Neuronal stem cell (in vitro differentiated cells): ENCODE measurements around the gene SLC22A23.

Source experiments
- DNase-seq: peaks from one replicate; pipeline ENCODE4 v3.0.0-alpha.2; 2013; ENCODE audit warnings: low spot score
- H2AFZ ChIP-seq: one replicate; pipeline ENCODE4 v1.6.1; 2013; ENCODE audit warnings: mild to moderate bottlenecking, low read length, inconsistent platforms
- H2AK5ac ChIP-seq: 2 replicates; pipeline ENCODE4 v1.6.1; 2013; ENCODE audit warnings: low read depth, mild to moderate bottlenecking, inconsistent platforms, low read length, moderate library complexity, mixed read lengths
- H2BK120ac ChIP-seq: 2 replicates; pipeline ENCODE4 v1.6.1; 2013; ENCODE audit warnings: low read depth, mild to moderate bottlenecking, inconsistent platforms, low read length, moderate library complexity, mixed read lengths
- H2BK12ac ChIP-seq: one replicate; pipeline ENCODE4 v1.6.1; 2013; ENCODE audit warnings: low read length, inconsistent platforms
- H2BK15ac ChIP-seq: 2 replicates; pipeline ENCODE4 v1.6.1; 2013; ENCODE audit warnings: mild to moderate bottlenecking, low read length, inconsistent platforms, mixed read lengths
- H2BK5ac ChIP-seq: one replicate; pipeline ENCODE4 v1.6.1; 2013; ENCODE audit warnings: inconsistent platforms, mild to moderate bottlenecking, low read length, moderate library complexity
- H3K14ac ChIP-seq: one replicate; pipeline ENCODE4 v1.6.1; 2013; ENCODE audit warnings: low read length, inconsistent platforms
- H3K18ac ChIP-seq: 2 replicates; pipeline ENCODE4 v1.6.1; 2013; ENCODE audit warnings: low read length, inconsistent platforms
- H3K23ac ChIP-seq: 2 replicates; pipeline ENCODE4 v1.6.1; 2013; ENCODE audit warnings: low read depth, mild to moderate bottlenecking, mixed read lengths, low read length, inconsistent platforms; ENCODE audit not compliant: poor library complexity
- H3K27ac ChIP-seq: replicated peaks from 3 replicates; pipeline ENCODE4 v1.5.1; 2013; ENCODE audit warnings: low read length, inconsistent platforms
- H3K27me3 ChIP-seq, 3 experiments: 2 replicates each; pipeline ENCODE4 v1.6.1; 2013; ENCODE audit warnings: low read length in 3 of 3, mild to moderate bottlenecking in 2 of 3, inconsistent platforms in 1 of 3, low read depth in 1 of 3, mixed read lengths in 1 of 3, moderate library complexity in 1 of 3; ENCODE audit not compliant: control insufficient read depth in 3 of 3, insufficient read depth in 3 of 3
- H3K36me3 ChIP-seq, 2 donors: replicated peaks in 1 of 2; 2 replicates each; pipeline ENCODE4 v1.6.1; 2013; ENCODE audit warnings: low read length in 2 of 2; ENCODE audit not compliant: control insufficient read depth in 2 of 2, insufficient read depth in 2 of 2
- H3K4ac ChIP-seq: 2 replicates; pipeline ENCODE4 v1.6.1; 2013; ENCODE audit warnings: inconsistent platforms, mild to moderate bottlenecking, low read length, moderate library complexity
- H3K4me1 ChIP-seq, 2 donors: 1 replicate in 1 of 2; 2 replicates in 1 of 2; pipeline ENCODE4 v1.6.1; 2013; ENCODE audit warnings: low read length in 2 of 2, low read depth in 1 of 2; ENCODE audit not compliant: control insufficient read depth in 2 of 2, insufficient read depth in 1 of 2
- H3K4me2 ChIP-seq: one replicate; pipeline ENCODE4 v1.6.1; 2013; ENCODE audit warnings: mild to moderate bottlenecking, low read length, inconsistent platforms; ENCODE audit not compliant: insufficient read depth, poor library complexity, severe bottlenecking
- H3K4me3 ChIP-seq, 2 donors: 2 replicates each; pipeline ENCODE4 v1.5.1; 2013; ENCODE audit warnings: low read length in 2 of 2, mild to moderate bottlenecking in 2 of 2, inconsistent platforms in 1 of 2, moderate library complexity in 1 of 2
- H3K79me1 ChIP-seq: one replicate; pipeline ENCODE4 v1.6.1; 2013; ENCODE audit warnings: low read depth, mild to moderate bottlenecking, inconsistent platforms, low read length, moderate library complexity
- H3K9ac ChIP-seq: one replicate; pipeline ENCODE4 v1.6.1; 2013; ENCODE audit warnings: mild to moderate bottlenecking, low read depth, low read length, inconsistent platforms; ENCODE audit not compliant: poor library complexity
- H3K9me3 ChIP-seq, 2 donors: replicated peaks in 1 of 2; 2 replicates each; pipeline versions ENCODE3 to v1.6.1; 2013; ENCODE audit warnings: low read length in 2 of 2, mild to moderate bottlenecking in 2 of 2, inconsistent platforms in 1 of 2, low read depth in 1 of 2, mixed read lengths in 1 of 2, moderate library complexity in 1 of 2; ENCODE audit not compliant: control insufficient read depth in 2 of 2, insufficient read depth in 1 of 2
- H4K8ac ChIP-seq: one replicate; pipeline ENCODE4 v1.6.1; 2013; ENCODE audit warnings: low read depth, mild to moderate bottlenecking, inconsistent platforms, low read length, moderate library complexity
- H4K91ac ChIP-seq: one replicate; pipeline ENCODE4 v1.6.1; 2013; ENCODE audit warnings: low read length, low read depth, mild to moderate bottlenecking, inconsistent platforms; ENCODE audit not compliant: poor library complexity
- WGBS, 2 donors: extraction: QIAGEN DNeasy Blood & Tissue Kit; methylation state at CpG; one replicate each; pipeline ENCODE4 v1.1.7; 2013; ENCODE audit warnings: missing lambda C conversion rate in 2 of 2, mixed read lengths in 1 of 2; ENCODE audit not compliant: insufficient read length in 2 of 2, insufficient replicate concordance in 1 of 2; ENCODE audit errors: extremely low coverage in 2 of 2; 5-methylcytosine and 5-hydroxymethylcytosine counted together

The SLC22A23 gene

DNA sequence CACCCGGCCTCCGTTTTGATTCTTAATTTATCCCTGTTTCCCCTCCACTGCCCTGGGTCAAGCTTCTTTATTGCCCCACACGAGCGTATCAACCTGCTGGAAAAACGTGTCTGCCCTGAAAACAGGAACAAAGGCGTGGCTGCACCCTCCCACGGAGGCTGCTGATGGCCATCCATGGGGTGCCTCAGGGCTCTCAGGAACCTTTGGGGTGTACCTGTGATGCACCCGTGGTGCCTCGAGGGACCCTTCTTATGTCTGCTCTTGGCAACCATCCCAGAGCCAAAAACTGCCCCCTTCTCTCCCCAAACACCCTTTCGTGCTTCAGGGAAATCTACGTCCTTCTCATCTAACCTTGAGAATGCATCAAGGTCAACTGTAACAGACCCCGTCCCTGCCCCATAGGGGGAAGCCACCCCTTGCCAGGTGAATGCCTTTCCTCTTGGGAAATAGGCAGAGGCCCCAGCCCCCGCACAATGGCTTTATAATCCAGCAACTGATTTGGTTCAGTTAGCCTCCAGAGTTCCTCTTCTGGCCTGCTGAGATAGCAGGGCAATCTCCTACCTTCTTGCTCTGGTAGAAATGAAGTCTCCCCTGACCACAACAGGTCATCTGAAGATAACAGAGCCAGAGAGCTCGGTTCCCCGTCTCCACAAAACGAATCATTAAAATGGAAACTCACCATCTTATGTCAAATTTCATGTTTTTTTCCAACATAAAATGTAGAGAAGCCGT is 168.7 kb downstream of the SLC22A23 start:
- no peak overlapping the region for H3K9ac ChIP-seq
- no peak overlapping the region for H2BK120ac ChIP-seq
- no peak overlapping the region for H3K18ac ChIP-seq
- no peaks in the 10 kb centered on the region for H3K9me3 ChIP-seq
- H3K4me2 ChIP-seq: no peak overlapping the region
- no peak overlapping the region for H3K23ac ChIP-seq
- no peaks in the 10 kb centered on the region for H3K79me1 ChIP-seq
- no peak overlapping the region for H3K14ac ChIP-seq
- H3K4ac ChIP-seq: no peak overlapping the region
- no peak overlapping the region for H4K8ac ChIP-seq
- no CpG with 5 or more reads among the region's 17 CpGs for WGBS, 2 donors
- peaks cover 2 to 44% of the 10 kb centered on the region in 2 donors for H3K36me3 ChIP-seq
- H3K4me3 ChIP-seq: no peak overlapping the region
- no peak overlapping the region for H2AFZ ChIP-seq
- no peak overlapping the region for H2BK12ac ChIP-seq
- no peak for DNase-seq
- no peak overlapping the region for H2BK5ac ChIP-seq
- peaks cover 4% of the 10 kb centered on the region in 2 donors for H3K4me1 ChIP-seq
- no peak overlapping the region for H3K27ac ChIP-seq
- no peak overlapping the region for H2BK15ac ChIP-seq
- no peaks in the 10 kb centered on the region for H3K27me3 ChIP-seq
- H4K91ac ChIP-seq: no peak overlapping the region
- no peak overlapping the region for H2AK5ac ChIP-seq

- no peak overlapping the region for H2BK12ac ChIP-seq
- peak overlapping the region; percentile 53 for H3K9ac ChIP-seq
- no peak overlapping the region for H3K23ac ChIP-seq
- H3K9me3 ChIP-seq: no peaks in the 10 kb centered on the region
- peaks cover 4 to 51% of the 10 kb centered on the region in 2 donors for H3K36me3 ChIP-seq
- H3K4me1 ChIP-seq: peaks cover 5 to 10% of the 10 kb centered on the region in 2 donors
- H3K14ac ChIP-seq: no peak overlapping the region
- H3K4me3 ChIP-seq: no peak overlapping the region
- H4K8ac ChIP-seq: no peak overlapping the region
- H2AK5ac ChIP-seq: no peak overlapping the region
- no CpG with 5 or more reads among the region's 9 CpGs for WGBS, 2 donors
- no peak overlapping the region for H2BK15ac ChIP-seq
- no peak for DNase-seq
- no peak overlapping the region for H4K91ac ChIP-seq
- H3K27ac ChIP-seq: no peak overlapping the region
- no peaks in the 10 kb centered on the region for H3K27me3 ChIP-seq
- no peak overlapping the region for H2BK120ac ChIP-seq
- H2AFZ ChIP-seq: no peak overlapping the region
- H3K4me2 ChIP-seq: no peak overlapping the region
- H3K18ac ChIP-seq: no peak overlapping the region
- H2BK5ac ChIP-seq: no peak overlapping the region
- H3K4ac ChIP-seq: no peak overlapping the region
- no peaks in the 10 kb centered on the region for H3K79me1 ChIP-seq
These were observed 169.5 kb downstream of the SLC22A23 start for GRCh38 chr6:3287308-3287707.

GRCh38 chr6:3286641-3287171 is 170.1 kb downstream of the SLC22A23 start:
- H2BK15ac ChIP-seq: no peak overlapping the region
- H2BK120ac ChIP-seq: no peak overlapping the region
- H3K9me3 ChIP-seq: no peaks in the 10 kb centered on the region
- H3K27ac ChIP-seq: no peak overlapping the region
- H4K91ac ChIP-seq: no peak overlapping the region
- no peak overlapping the region for H2AFZ ChIP-seq
- no CpG with 5 or more reads among the region's 24 CpGs for WGBS, 2 donors
- no peak overlapping the region for H3K4me2 ChIP-seq
- H3K14ac ChIP-seq: peak overlapping the region; percentile 86
- H3K36me3 ChIP-seq: peaks cover 6 to 52% of the 10 kb centered on the region in 2 donors
- no peak for DNase-seq
- no peak overlapping the region for H2BK5ac ChIP-seq
- no peaks in the 10 kb centered on the region for H3K27me3 ChIP-seq
- no peaks in the 10 kb centered on the region for H3K79me1 ChIP-seq
- no peak overlapping the region for H3K9ac ChIP-seq
- no peak overlapping the region for H4K8ac ChIP-seq
- peaks cover 11 to 16% of the 10 kb centered on the region in 2 donors for H3K4me1 ChIP-seq
- H3K18ac ChIP-seq: peak overlapping the region; percentile 35
- H3K4ac ChIP-seq: no peak overlapping the region
- H2BK12ac ChIP-seq: no peak overlapping the region
- no peak overlapping the region for H3K4me3 ChIP-seq
- H2AK5ac ChIP-seq: no peak overlapping the region
- H3K23ac ChIP-seq: peak overlapping the region; percentile 25

- WGBS, 2 donors: no CpG with 5 or more reads among the region's 14 CpGs
- H2BK12ac ChIP-seq: no peak overlapping the region
- H3K36me3 ChIP-seq: peaks cover 6 to 55% of the 10 kb centered on the region in 2 donors
- no peak overlapping the region for H4K8ac ChIP-seq
- no peak overlapping the region for H3K9ac ChIP-seq
- H3K27ac ChIP-seq: no peak overlapping the region
- H3K4me2 ChIP-seq: no peak overlapping the region
- H3K9me3 ChIP-seq: no peaks in the 10 kb centered on the region
- no peak overlapping the region for H3K4ac ChIP-seq
- H3K4me3 ChIP-seq: no peak overlapping the region
- no peak overlapping the region for H2BK15ac ChIP-seq
- peaks cover 20 to 24% of the 10 kb centered on the region in 2 donors for H3K4me1 ChIP-seq
- H3K14ac ChIP-seq: no peak overlapping the region
- H2AFZ ChIP-seq: no peak overlapping the region
- no peaks in the 10 kb centered on the region for H3K27me3 ChIP-seq
- no peak overlapping the region for H4K91ac ChIP-seq
- H2BK5ac ChIP-seq: no peak overlapping the region
- H3K23ac ChIP-seq: no peak overlapping the region
- H3K79me1 ChIP-seq: no peaks in the 10 kb centered on the region
- peak overlapping the region; percentile 14 for H2AK5ac ChIP-seq
- peak overlapping the region; percentile 73 for H3K18ac ChIP-seq
- H2BK120ac ChIP-seq: no peak overlapping the region
- no peak for DNase-seq
These were observed 171.1 kb downstream of the SLC22A23 start for GRCh38 chr6:3285732-3286131.
